Measurements from ENCODE around the gene CYLD.

The CYLD gene

DNA sequence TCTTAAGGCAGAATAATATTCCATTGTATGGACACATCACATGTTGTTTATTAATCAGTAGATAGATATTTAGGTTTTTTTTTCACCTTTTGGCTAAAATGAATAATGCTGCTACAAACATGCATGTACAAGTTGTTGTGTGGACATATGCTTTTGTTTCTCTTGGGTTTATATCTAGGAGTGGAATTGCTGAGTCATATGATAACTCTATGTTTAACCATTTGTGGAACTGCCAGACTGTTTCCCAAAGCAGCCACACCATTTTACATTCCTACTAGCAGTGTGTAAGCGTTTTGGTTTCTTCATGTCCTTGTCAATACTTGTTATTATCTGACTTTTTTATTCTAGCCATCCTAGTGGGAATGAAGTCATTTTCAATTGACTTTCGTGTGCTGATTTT, 21.3 kb downstream of the CYLD start:
- Histone ChIP-seq H3K4me1 (ENCODE audit: control insufficient read depth, insufficient read depth, low read length) (no peaks in the 10 kb centered on the region), H3K27me3 (ENCODE audit: control insufficient read depth, insufficient read depth, low read length) (no peaks in the 10 kb centered on the region), H3K36me3 (ENCODE audit: control insufficient read depth, insufficient read depth, low read length) (no peaks in the 10 kb centered on the region; the same call in 1 of the 2 replicates), H3K27ac (ENCODE audit: low read depth, low read length) (no peak overlapping the region), H3K4me3 (ENCODE audit: low read depth, low read length) (no peak overlapping the region), H3K9me3 (ENCODE audit: control insufficient read depth, insufficient read depth, low read depth, low read length) (peaks cover 17% of the 10 kb centered on the region), H3K9ac (ENCODE audit: low read length) (no peak overlapping the region)

DNA sequence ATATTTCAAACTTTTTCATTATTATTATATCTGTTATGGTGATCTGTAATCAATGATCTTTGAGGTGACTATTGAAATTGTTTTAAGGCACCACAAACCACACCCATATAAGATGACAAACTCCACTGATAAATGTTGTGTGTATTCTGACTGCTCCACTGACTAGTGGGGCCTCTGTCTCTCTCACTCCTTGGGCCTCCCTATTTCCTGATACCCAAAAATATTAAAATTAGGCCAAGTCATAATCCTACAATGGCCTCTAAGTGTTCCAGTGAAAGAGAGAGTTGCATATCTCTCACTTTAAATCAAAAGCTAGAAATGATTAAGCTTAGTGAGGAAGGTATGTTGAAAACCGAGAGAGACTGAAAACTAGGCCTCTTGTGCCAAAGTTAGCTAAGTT, 23.4 kb downstream of the CYLD start:
- Histone ChIP-seq H3K9me3 (ENCODE audit: control insufficient read depth, insufficient read depth, low read depth, low read length) (peaks cover 17% of the 10 kb centered on the region), H3K27ac (ENCODE audit: low read depth, low read length) (no peak overlapping the region), H3K4me1 (ENCODE audit: control insufficient read depth, insufficient read depth, low read length) (no peaks in the 10 kb centered on the region), H3K36me3 (ENCODE audit: control insufficient read depth, insufficient read depth, low read length) (no peaks in the 10 kb centered on the region; the same call in 1 of the 2 replicates), H3K27me3 (ENCODE audit: control insufficient read depth, insufficient read depth, low read length) (no peaks in the 10 kb centered on the region), H3K4me3 (ENCODE audit: low read depth, low read length) (no peak overlapping the region), H3K9ac (ENCODE audit: low read length) (no peak overlapping the region)

DNA sequence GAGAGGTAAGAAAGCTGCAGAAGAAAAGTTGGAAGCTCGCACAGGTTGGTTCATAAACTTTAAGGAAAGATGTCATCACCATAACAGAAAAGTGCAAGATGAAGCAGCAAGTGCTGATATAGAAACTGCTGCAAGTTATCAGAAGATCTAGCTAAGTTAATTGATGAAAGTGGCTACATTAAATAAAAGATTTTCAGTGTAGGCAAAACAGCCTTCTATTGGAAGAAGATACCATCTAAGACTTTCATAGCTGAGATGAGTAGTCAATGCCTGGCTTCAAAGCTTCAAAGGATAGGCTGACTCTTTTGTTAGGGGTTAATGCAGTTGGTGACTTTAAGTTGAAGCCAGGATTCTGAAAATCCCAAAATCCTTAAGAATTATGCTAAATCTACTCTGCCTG, 24.0 kb downstream of the CYLD start:
- no peaks in the 10 kb centered on the region; the same call in 1 of the 2 replicates for H3K36me3 ChIP-seq (ENCODE audit: control insufficient read depth, insufficient read depth, low read length)
- H3K9ac ChIP-seq (ENCODE audit: low read length), result no peak overlapping the region
- H3K4me1 ChIP-seq (ENCODE audit: control insufficient read depth, insufficient read depth, low read length), result no peaks in the 10 kb centered on the region
- H3K27me3 ChIP-seq (ENCODE audit: control insufficient read depth, insufficient read depth, low read length), result no peaks in the 10 kb centered on the region
- H3K4me3 ChIP-seq (ENCODE audit: low read depth, low read length), result no peak overlapping the region
- H3K9me3 ChIP-seq (ENCODE audit: control insufficient read depth, insufficient read depth, low read depth, low read length), result peaks cover 17% of the 10 kb centered on the region
- H3K27ac ChIP-seq (ENCODE audit: low read depth, low read length), result no peak overlapping the region

GRCh38 chr16:50767197-50767596, 25.3 kb downstream of the CYLD start:
- Histone ChIP-seq H3K27ac (ENCODE audit: low read depth, low read length) (no peak overlapping the region), H3K9me3 (ENCODE audit: control insufficient read depth, insufficient read depth, low read depth, low read length) (peaks cover 17% of the 10 kb centered on the region), H3K4me3 (ENCODE audit: low read depth, low read length) (no peak overlapping the region), H3K4me1 (ENCODE audit: control insufficient read depth, insufficient read depth, low read length) (no peaks in the 10 kb centered on the region), H3K27me3 (ENCODE audit: control insufficient read depth, insufficient read depth, low read length) (no peaks in the 10 kb centered on the region), H3K36me3 (ENCODE audit: control insufficient read depth, insufficient read depth, low read length) (no peaks in the 10 kb centered on the region; the same call in 1 of the 2 replicates), H3K9ac (ENCODE audit: low read length) (no peak overlapping the region)

GRCh38 chr16:50771366-50771765, 29.5 kb downstream of the CYLD start:
- no peaks in the 10 kb centered on the region for H3K27me3 ChIP-seq (ENCODE audit: control insufficient read depth, insufficient read depth, low read length)
- H3K9ac ChIP-seq (ENCODE audit: low read length), result no peak overlapping the region
- H3K36me3 ChIP-seq (ENCODE audit: control insufficient read depth, insufficient read depth, low read length), result no peaks in the 10 kb centered on the region
- peaks cover 3% of the 10 kb centered on the region for H3K9me3 ChIP-seq (ENCODE audit: control insufficient read depth, insufficient read depth, low read depth, low read length)
- no peak overlapping the region for H3K27ac ChIP-seq (ENCODE audit: low read depth, low read length)
- no peak overlapping the region for H3K4me3 ChIP-seq (ENCODE audit: low read depth, low read length)
- no peaks in the 10 kb centered on the region for H3K4me1 ChIP-seq (ENCODE audit: control insufficient read depth, insufficient read depth, low read length)

- Histone ChIP-seq H3K36me3 (ENCODE audit: control insufficient read depth, insufficient read depth, low read length) (no peaks in the 10 kb centered on the region), H3K4me1 (ENCODE audit: control insufficient read depth, insufficient read depth, low read length) (no peaks in the 10 kb centered on the region), H3K27ac (ENCODE audit: low read depth, low read length) (no peak overlapping the region), H3K9me3 (ENCODE audit: control insufficient read depth, insufficient read depth, low read depth, low read length) (no peaks in the 10 kb centered on the region), H3K27me3 (ENCODE audit: control insufficient read depth, insufficient read depth, low read length) (no peaks in the 10 kb centered on the region), H3K9ac (ENCODE audit: low read length) (no peak overlapping the region), H3K4me3 (ENCODE audit: low read depth, low read length) (no peak overlapping the region)
Observed at GRCh38 chr16:50774405-50774804, 32.5 kb downstream of the CYLD start.

DNA sequence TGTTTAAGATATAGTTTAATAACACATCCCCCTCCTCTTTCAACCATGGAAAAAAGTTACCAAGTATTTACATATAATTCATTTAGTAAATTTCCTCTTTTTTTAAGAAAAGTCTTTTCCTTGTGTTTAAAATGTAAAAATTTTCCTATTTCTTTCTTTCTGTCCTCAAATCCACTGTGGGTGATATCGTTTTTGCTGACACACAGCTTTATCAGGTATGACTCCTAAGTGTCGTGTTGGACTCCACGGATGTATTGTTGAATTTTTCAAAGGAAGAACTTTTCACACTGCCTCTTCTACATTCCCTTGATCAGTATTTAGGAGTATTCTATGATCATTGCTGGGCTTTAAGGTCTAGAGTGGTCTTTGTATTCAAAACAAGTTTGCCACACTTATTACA, 33.1 kb downstream of the CYLD start:
- no peak overlapping the region for H3K9ac ChIP-seq (ENCODE audit: low read length)
- H3K4me3 ChIP-seq (ENCODE audit: low read depth, low read length), result no peak overlapping the region
- H3K27ac ChIP-seq (ENCODE audit: low read depth, low read length), result no peak overlapping the region
- no peaks in the 10 kb centered on the region for H3K27me3 ChIP-seq (ENCODE audit: control insufficient read depth, insufficient read depth, low read length)
- 0 out of 2 replicates have a peak, but pooled peaks cover 4% of the 10 kb centered on the region for H3K36me3 ChIP-seq (ENCODE audit: control insufficient read depth, insufficient read depth, low read length)
- H3K4me1 ChIP-seq (ENCODE audit: control insufficient read depth, insufficient read depth, low read length), result no peaks in the 10 kb centered on the region
- no peaks in the 10 kb centered on the region for H3K9me3 ChIP-seq (ENCODE audit: control insufficient read depth, insufficient read depth, low read depth, low read length)

DNA sequence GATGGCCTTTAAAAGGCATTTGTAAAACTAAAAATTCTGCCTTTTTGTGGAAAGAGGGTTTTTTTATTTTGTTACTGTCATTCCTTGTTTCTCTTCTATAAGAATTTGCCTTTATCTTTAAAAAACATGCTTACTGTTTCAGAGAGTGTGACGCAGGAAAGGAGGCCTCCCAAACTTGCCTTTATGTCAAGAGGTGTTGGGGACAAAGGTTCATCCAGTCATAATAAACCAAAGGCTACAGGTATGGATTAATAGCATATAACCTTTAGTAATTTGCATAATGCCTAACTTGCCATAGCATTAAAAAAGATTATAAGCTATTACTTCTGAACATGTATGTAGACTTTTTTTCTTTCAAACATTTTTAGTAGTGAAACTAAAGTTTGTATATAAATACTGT, 34.2 kb downstream of the CYLD start:
- Histone ChIP-seq H3K4me3 (ENCODE audit: low read depth, low read length) (no peak overlapping the region), H3K4me1 (ENCODE audit: control insufficient read depth, insufficient read depth, low read length) (no peaks in the 10 kb centered on the region), H3K27ac (ENCODE audit: low read depth, low read length) (no peak overlapping the region), H3K36me3 (ENCODE audit: control insufficient read depth, insufficient read depth, low read length) (0 out of 2 replicates have a peak, but pooled peaks cover 4% of the 10 kb centered on the region), H3K9ac (ENCODE audit: low read length) (no peak overlapping the region), H3K9me3 (ENCODE audit: control insufficient read depth, insufficient read depth, low read depth, low read length) (no peaks in the 10 kb centered on the region), H3K27me3 (ENCODE audit: control insufficient read depth, insufficient read depth, low read length) (no peaks in the 10 kb centered on the region)

- Histone ChIP-seq H3K4me3 (ENCODE audit: low read depth, low read length) (no peak overlapping the region), H3K9me3 (ENCODE audit: control insufficient read depth, insufficient read depth, low read depth, low read length) (no peaks in the 10 kb centered on the region), H3K27ac (ENCODE audit: low read depth, low read length) (no peak overlapping the region), H3K27me3 (ENCODE audit: control insufficient read depth, insufficient read depth, low read length) (no peaks in the 10 kb centered on the region), H3K36me3 (ENCODE audit: control insufficient read depth, insufficient read depth, low read length) (0 out of 2 replicates have a peak, but pooled peaks cover 4% of the 10 kb centered on the region), H3K4me1 (ENCODE audit: control insufficient read depth, insufficient read depth, low read length) (no peaks in the 10 kb centered on the region), H3K9ac (ENCODE audit: low read length) (no peak overlapping the region)
Observed at GRCh38 chr16:50778284-50779163, 36.6 kb downstream of the CYLD start.

DNA sequence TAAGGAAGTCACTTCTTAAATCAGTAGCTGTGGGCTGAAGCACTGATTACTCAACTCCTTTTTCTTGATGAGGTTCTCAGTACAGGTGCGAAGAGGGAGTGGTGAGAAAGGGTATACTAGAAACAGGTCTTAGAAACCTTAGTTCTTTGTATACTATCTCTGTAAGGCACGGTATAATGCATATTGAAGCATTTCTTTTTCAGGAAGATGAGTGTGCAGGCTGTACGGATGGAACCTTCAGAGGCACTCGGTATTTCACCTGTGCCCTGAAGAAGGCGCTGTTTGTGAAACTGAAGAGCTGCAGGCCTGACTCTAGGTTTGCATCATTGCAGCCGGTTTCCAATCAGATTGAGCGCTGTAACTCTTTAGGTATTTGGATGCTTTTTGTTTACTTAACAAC, 39.2 kb downstream of the CYLD start:
- H3K27ac ChIP-seq (ENCODE audit: low read depth, low read length), result no peak overlapping the region

DNA sequence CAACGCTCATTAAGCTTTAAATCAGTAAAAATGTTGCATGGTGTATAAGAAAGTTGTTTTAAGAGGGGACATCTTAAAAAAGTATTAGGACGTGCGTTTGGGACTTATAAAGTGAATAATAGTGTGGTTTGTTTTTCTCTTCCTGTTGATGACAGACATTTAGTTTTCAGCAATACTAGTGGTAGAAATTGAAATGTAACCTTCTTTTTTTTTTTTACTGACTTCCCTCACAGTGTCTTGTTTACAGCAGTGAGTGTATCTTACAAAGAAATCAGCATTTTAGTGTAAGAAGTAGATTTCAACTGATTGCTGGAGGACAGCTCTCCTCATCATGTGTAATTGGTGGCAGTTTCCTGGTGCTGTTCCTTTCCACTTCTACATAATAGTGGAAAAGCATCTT, 39.6 kb downstream of the CYLD start:
- Histone ChIP-seq H3K36me3 (ENCODE audit: control insufficient read depth, insufficient read depth, low read length) (0 out of 2 replicates have a peak, but pooled peaks cover 4% of the 10 kb centered on the region), H3K27me3 (ENCODE audit: control insufficient read depth, insufficient read depth, low read length) (no peaks in the 10 kb centered on the region), H3K27ac (ENCODE audit: low read depth, low read length) (no peak overlapping the region)

More for the DNA sequence above, 39.2 kb downstream of the CYLD start:
- Histone ChIP-seq H3K9ac (ENCODE audit: low read length) (no peak overlapping the region), H3K4me3 (ENCODE audit: low read depth, low read length) (no peak overlapping the region), H3K27me3 (ENCODE audit: control insufficient read depth, insufficient read depth, low read length) (no peaks in the 10 kb centered on the region), H3K9me3 (ENCODE audit: control insufficient read depth, insufficient read depth, low read depth, low read length) (no peaks in the 10 kb centered on the region), H3K36me3 (ENCODE audit: control insufficient read depth, insufficient read depth, low read length) (0 out of 2 replicates have a peak, but pooled peaks cover 4% of the 10 kb centered on the region), H3K4me1 (ENCODE audit: control insufficient read depth, insufficient read depth, low read length) (no peaks in the 10 kb centered on the region)

More for the DNA sequence above, 39.6 kb downstream of the CYLD start:
- no peak overlapping the region for H3K9ac ChIP-seq (ENCODE audit: low read length)
- H3K4me3 ChIP-seq (ENCODE audit: low read depth, low read length), result no peak overlapping the region
- no peaks in the 10 kb centered on the region for H3K4me1 ChIP-seq (ENCODE audit: control insufficient read depth, insufficient read depth, low read length)
- H3K9me3 ChIP-seq (ENCODE audit: control insufficient read depth, insufficient read depth, low read depth, low read length), result no peaks in the 10 kb centered on the region
